ENCODE data around the gene CYBRD1. TPM values are rescaled to one million over a fixed set of nuclear protein-coding genes. Genes with fewer than 3 reads are reported as not detected.
A peak's percentile ranks its signal among the peaks of the same experiment; 100 is the strongest.

CYBRD1 gene
- total RNA-seq, 1 donor: 338 TPM

GRCh38 chr2:171505374-171505773, 16.9 kb upstream of the CYBRD1 start:
- H3K27me3 ChIP-seq (ENCODE audit: insufficient read depth, low read length): peaks cover 5% of the 10 kb centered on the region
- H3K27ac ChIP-seq (ENCODE audit: low read depth, low read length): no peak overlapping the region
- H3K79me2 ChIP-seq (ENCODE audit: insufficient read depth, low read length): no peaks in the 10 kb centered on the region
- peak; percentile 30 for DNase-seq (ENCODE audit: insufficient read length, low spot score, missing footprints)
- no peaks in the 10 kb centered on the region for H4K20me1 ChIP-seq (ENCODE audit: insufficient read depth, low read length)
- no peaks in the 10 kb centered on the region for H3K36me3 ChIP-seq (ENCODE audit: insufficient read depth, low read length)
- no peak for TF ChIP-seq CTCF (IDR thresholded peaks at IDR 0.05; ENCODE audit: extremely low read depth, low read depth, low read length)
- H3K9me3 ChIP-seq (ENCODE audit: low read depth, low read length): no peaks in the 10 kb centered on the region
- no peaks in the 10 kb centered on the region for H3K4me1 ChIP-seq (ENCODE audit: insufficient read depth, low read length)
- no peak overlapping the region for H3K4me3 ChIP-seq (ENCODE audit: insufficient read depth, low read length)
- H2AFZ ChIP-seq (ENCODE audit: low read length): no peak overlapping the region
- H3K4me2 ChIP-seq (ENCODE audit: insufficient read depth, low read length): no peak overlapping the region

GRCh38 chr2:171509945-171510731, 12.1 kb upstream of the CYBRD1 start:
- peak; percentile 49 for DNase-seq (ENCODE audit: insufficient read length, low spot score, missing footprints)
- no peak for TF ChIP-seq CTCF (IDR thresholded peaks at IDR 0.05; ENCODE audit: extremely low read depth, low read depth, low read length)
- Histone ChIP-seq H3K79me2 (ENCODE audit: insufficient read depth, low read length) (no peaks in the 10 kb centered on the region), H2AFZ (ENCODE audit: low read length) (peak overlapping the region; percentile 60), H3K4me1 (ENCODE audit: insufficient read depth, low read length) (no peaks in the 10 kb centered on the region), H3K27ac (ENCODE audit: low read depth, low read length) (no peak overlapping the region), H3K9me3 (ENCODE audit: low read depth, low read length) (no peaks in the 10 kb centered on the region), H3K27me3 (ENCODE audit: insufficient read depth, low read length) (peaks cover 5% of the 10 kb centered on the region), H3K36me3 (ENCODE audit: insufficient read depth, low read length) (no peaks in the 10 kb centered on the region), H3K4me3 (ENCODE audit: insufficient read depth, low read length) (no peak overlapping the region), H4K20me1 (ENCODE audit: insufficient read depth, low read length) (no peaks in the 10 kb centered on the region), H3K4me2 (ENCODE audit: insufficient read depth, low read length) (peak overlapping the region; percentile 31)

- no peak for TF ChIP-seq CTCF (IDR thresholded peaks at IDR 0.05; ENCODE audit: extremely low read depth, low read depth, low read length)
- no peak overlapping the region for H3K27ac ChIP-seq (ENCODE audit: low read depth, low read length)
- H3K4me1 ChIP-seq (ENCODE audit: insufficient read depth, low read length): peaks cover 10% of the 10 kb centered on the region
- no peak overlapping the region for H3K4me2 ChIP-seq (ENCODE audit: insufficient read depth, low read length)
- H2AFZ ChIP-seq (ENCODE audit: low read length): no peak overlapping the region
- H3K79me2 ChIP-seq (ENCODE audit: insufficient read depth, low read length): no peaks in the 10 kb centered on the region
- H3K27me3 ChIP-seq (ENCODE audit: insufficient read depth, low read length): peaks cover 5% of the 10 kb centered on the region
- DNase-seq (ENCODE audit: insufficient read length, low spot score, missing footprints): no peak
- H4K20me1 ChIP-seq (ENCODE audit: insufficient read depth, low read length): no peaks in the 10 kb centered on the region
- H3K4me3 ChIP-seq (ENCODE audit: insufficient read depth, low read length): no peak overlapping the region
- no peaks in the 10 kb centered on the region for H3K36me3 ChIP-seq (ENCODE audit: insufficient read depth, low read length)
- H3K9me3 ChIP-seq (ENCODE audit: low read depth, low read length): no peaks in the 10 kb centered on the region
These were observed 10.3 kb upstream of the CYBRD1 start for GRCh38 chr2:171512014-171512413.

- no peak for DNase-seq (ENCODE audit: insufficient read length, low spot score, missing footprints)
- TF ChIP-seq CTCF (IDR thresholded peaks at IDR 0.05; ENCODE audit: extremely low read depth, low read depth, low read length): no peak
- H3K27ac ChIP-seq (ENCODE audit: low read depth, low read length): no peak overlapping the region
- H2AFZ ChIP-seq (ENCODE audit: low read length): no peak overlapping the region
- peaks cover 5% of the 10 kb centered on the region for H3K27me3 ChIP-seq (ENCODE audit: insufficient read depth, low read length)
- H3K4me1 ChIP-seq (ENCODE audit: insufficient read depth, low read length): peaks cover 10% of the 10 kb centered on the region
- no peaks in the 10 kb centered on the region for H4K20me1 ChIP-seq (ENCODE audit: insufficient read depth, low read length)
- H3K79me2 ChIP-seq (ENCODE audit: insufficient read depth, low read length): no peaks in the 10 kb centered on the region
- no peaks in the 10 kb centered on the region for H3K9me3 ChIP-seq (ENCODE audit: low read depth, low read length)
- H3K36me3 ChIP-seq (ENCODE audit: insufficient read depth, low read length): no peaks in the 10 kb centered on the region
- no peak overlapping the region for H3K4me2 ChIP-seq (ENCODE audit: insufficient read depth, low read length)
- no peak overlapping the region for H3K4me3 ChIP-seq (ENCODE audit: insufficient read depth, low read length)
These were observed 9.5 kb upstream of the CYBRD1 start for GRCh38 chr2:171512683-171513195.

Measured in osteoblast (primary cell).